Mesenchymal stem cell (in vitro differentiated cells and primary cell): ENCODE results near the gene PPP6R1.

Experiments
- DNase-seq: peaks from one replicate; pipeline ENCODE4 v3.0.0-alpha.2; 2013
- H2AFZ ChIP-seq: one replicate; pipeline ENCODE4 v1.6.1; 2013; ENCODE audit warnings: low read depth, mild to moderate bottlenecking, control low read depth, inconsistent platforms, low read length, moderate library complexity
- H2AK5ac ChIP-seq: 2 replicates; pipeline ENCODE4 v1.6.1; 2013; ENCODE audit warnings: low read length, moderate library complexity, mild to moderate bottlenecking, inconsistent platforms; ENCODE audit not compliant: severe bottlenecking
- H2BK120ac ChIP-seq: one replicate; pipeline ENCODE4 v1.6.1; 2013; ENCODE audit warnings: low read depth, mild to moderate bottlenecking, inconsistent platforms, low read length, moderate library complexity
- H2BK12ac ChIP-seq, 2 experiments: one replicate each; pipeline ENCODE4 v1.6.1; 2013; ENCODE audit warnings: inconsistent platforms in 2 of 2, low read length in 2 of 2, mild to moderate bottlenecking in 2 of 2, moderate library complexity in 2 of 2, control low read depth in 1 of 2
- H2BK15ac ChIP-seq: one replicate; pipeline ENCODE4 v1.6.1; 2013; ENCODE audit warnings: mild to moderate bottlenecking, low read depth, inconsistent platforms; ENCODE audit not compliant: poor library complexity, severe bottlenecking
- H2BK5ac ChIP-seq: 2 replicates; pipeline ENCODE4 v1.6.1; 2013; ENCODE audit warnings: low read depth, mild to moderate bottlenecking, low read length, control low read depth, inconsistent platforms; ENCODE audit not compliant: poor library complexity, severe bottlenecking
- H3K14ac ChIP-seq, 2 experiments: one replicate each; pipeline ENCODE4 v1.6.1; 2013; ENCODE audit warnings: inconsistent platforms in 2 of 2, low read length in 2 of 2, control low read depth in 1 of 2, mild to moderate bottlenecking in 1 of 2, moderate library complexity in 1 of 2
- H3K18ac ChIP-seq, 2 experiments: one replicate each; pipeline ENCODE4 v1.6.1; 2013; ENCODE audit warnings: inconsistent platforms in 2 of 2, low read length in 2 of 2, control low read depth in 1 of 2, low read depth in 1 of 2, mild to moderate bottlenecking in 1 of 2
- H3K23ac ChIP-seq, 2 experiments: one replicate each; pipeline ENCODE4 v1.6.1; 2013; ENCODE audit warnings: inconsistent platforms in 2 of 2, low read length in 2 of 2, mild to moderate bottlenecking in 2 of 2, moderate library complexity in 2 of 2, control low read depth in 1 of 2
- H3K27ac ChIP-seq: 2 replicates; pipeline ENCODE4 v1.5.1; 2013; ENCODE audit warnings: mild to moderate bottlenecking, moderate library complexity, low read length, control low read depth, inconsistent platforms; ENCODE audit not compliant: poor library complexity, severe bottlenecking
- H3K27me3 ChIP-seq, 2 experiments: 2 replicates each; pipeline versions ENCODE4 v1.6.1 to v1.7.0; 2013; ENCODE audit warnings: low read length in 2 of 2, mild to moderate bottlenecking in 2 of 2, moderate library complexity in 2 of 2, control low read depth in 1 of 2, inconsistent platforms in 1 of 2; ENCODE audit not compliant: control insufficient read depth in 1 of 2, insufficient read depth in 1 of 2
- H3K36me3 ChIP-seq, 2 experiments: 2 replicates each; pipeline versions ENCODE4 v1.6.1 to v1.7.0; 2013; ENCODE audit warnings: low read length in 2 of 2, control low read depth in 1 of 2, inconsistent platforms in 1 of 2, low read depth in 1 of 2, mild to moderate bottlenecking in 1 of 2; ENCODE audit not compliant: insufficient read depth in 2 of 2, control insufficient read depth in 1 of 2
- H3K4ac ChIP-seq, 2 experiments: one replicate each; pipeline ENCODE4 v1.6.1; 2013; ENCODE audit warnings: inconsistent platforms in 2 of 2, low read length in 2 of 2, mild to moderate bottlenecking in 2 of 2, moderate library complexity in 2 of 2, control low read depth in 1 of 2, low read depth in 1 of 2
- H3K4me1 ChIP-seq: 2 replicates; pipeline ENCODE4 v1.6.1; 2013; ENCODE audit warnings: low read depth, low read length, control low read depth; ENCODE audit not compliant: control insufficient read depth, insufficient read depth
- H3K4me2 ChIP-seq: 2 replicates; pipeline ENCODE4 v1.6.1; 2013; ENCODE audit warnings: low read length, mild to moderate bottlenecking, inconsistent platforms; ENCODE audit not compliant: poor library complexity, severe bottlenecking
- H3K4me3 ChIP-seq, 2 experiments: 2 replicates each; pipeline versions ENCODE4 v1.5.1 to v1.7.0; 2013; ENCODE audit warnings: low read length in 2 of 2, mild to moderate bottlenecking in 2 of 2, control low read depth in 1 of 2, low read depth in 1 of 2; ENCODE audit not compliant: insufficient read depth in 1 of 2
- H3K79me1 ChIP-seq: replicated peaks from 2 replicates; pipeline ENCODE4 v1.6.1; 2013; ENCODE audit warnings: mild to moderate bottlenecking, control low read depth, low read length, inconsistent platforms; ENCODE audit not compliant: poor library complexity, severe bottlenecking
- H3K9ac ChIP-seq: 2 replicates; pipeline ENCODE4 v1.7.0; 2013; ENCODE audit warnings: mild to moderate bottlenecking, low read length, moderate library complexity
- H3K9me3 ChIP-seq: 2 replicates; pipeline ENCODE4 v1.7.0; 2013; ENCODE audit warnings: mild to moderate bottlenecking, low read length; ENCODE audit not compliant: control insufficient read depth
- H4K8ac ChIP-seq: one replicate; pipeline ENCODE4 v1.6.1; 2013; ENCODE audit warnings: inconsistent platforms, mild to moderate bottlenecking, low read length, moderate library complexity
- H4K91ac ChIP-seq: one replicate; pipeline ENCODE4 v1.6.1; 2013; ENCODE audit warnings: mild to moderate bottlenecking, low read length, inconsistent platforms
- WGBS: methylation state at CpG from one replicate; pipeline ENCODE4 v1.1.7; 2013; ENCODE audit warnings: mixed read lengths; 5-methylcytosine and 5-hydroxymethylcytosine counted together

PPP6R1 gene

DNA sequence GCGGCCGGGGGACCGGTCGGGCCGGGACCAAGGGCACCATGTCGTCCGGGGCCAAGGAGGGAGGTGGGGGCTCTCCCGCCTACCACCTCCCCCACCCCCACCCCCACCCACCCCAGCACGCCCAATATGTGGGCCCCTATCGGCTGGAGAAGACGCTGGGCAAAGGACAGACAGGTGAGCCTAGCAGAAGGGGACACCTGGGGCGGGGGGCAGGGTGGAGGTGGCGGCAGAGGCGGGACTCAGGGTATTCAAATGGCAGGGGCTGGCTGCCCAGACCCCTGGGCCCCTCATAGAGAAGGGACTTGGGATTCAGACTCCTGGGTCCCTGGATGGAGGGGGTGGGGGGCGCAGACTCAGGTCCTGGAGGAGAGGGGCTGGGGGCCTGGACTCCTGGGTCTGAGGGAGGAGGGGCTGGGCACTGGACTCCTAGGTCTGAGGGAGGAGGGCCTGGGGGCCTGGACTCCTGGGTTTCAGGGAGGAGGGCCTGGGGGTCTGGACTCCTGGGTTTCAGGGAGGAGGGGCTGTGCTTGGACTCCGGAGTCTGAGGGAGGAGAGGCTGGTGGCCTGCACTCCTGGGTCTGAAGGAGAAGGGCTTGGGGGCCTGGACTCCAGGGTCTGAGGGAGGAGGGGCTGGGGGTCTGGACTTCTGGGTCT is 25.7 kb upstream of the PPP6R1 start:
- peaks cover 10% of the 10 kb centered on the region for H3K79me1 ChIP-seq
- no peak overlapping the region for H3K4ac ChIP-seq
- no peak overlapping the region for H2AFZ ChIP-seq
- H2BK120ac ChIP-seq = peak overlapping the region; percentile 84
- no peak overlapping the region for H2AK5ac ChIP-seq
- H3K4me2 ChIP-seq = peak overlapping the region; percentile 73
- no peak overlapping the region for H4K91ac ChIP-seq
- peaks cover 0 to 21% of the 10 kb centered on the region in 2 experiments for H3K36me3 ChIP-seq
- H2BK12ac ChIP-seq = no peak overlapping the region
- DNase-seq = no peak
- 25% methylated on average over 8 of the region's 16 CpGs for WGBS
- no peak overlapping the region for H3K27ac ChIP-seq
- H3K4me1 ChIP-seq = peaks cover 20% of the 10 kb centered on the region
- H3K9ac ChIP-seq = peak overlapping the region; percentile 48
- peak overlapping the region; percentile 53 for H4K8ac ChIP-seq
- peaks cover 0 to 5% of the 10 kb centered on the region in 2 experiments for H3K27me3 ChIP-seq
- no peak overlapping the region for H2BK5ac ChIP-seq
- no peaks in the 10 kb centered on the region for H3K9me3 ChIP-seq
- no peak overlapping the region for H3K23ac ChIP-seq
- H3K18ac ChIP-seq = peak overlapping the region in 1 of 2 experiments; percentile 49
- no peak overlapping the region for H3K14ac ChIP-seq
- H2BK15ac ChIP-seq = no peak overlapping the region
- peak overlapping the region; percentile 57 to 63 for H3K4me3 ChIP-seq

DNA sequence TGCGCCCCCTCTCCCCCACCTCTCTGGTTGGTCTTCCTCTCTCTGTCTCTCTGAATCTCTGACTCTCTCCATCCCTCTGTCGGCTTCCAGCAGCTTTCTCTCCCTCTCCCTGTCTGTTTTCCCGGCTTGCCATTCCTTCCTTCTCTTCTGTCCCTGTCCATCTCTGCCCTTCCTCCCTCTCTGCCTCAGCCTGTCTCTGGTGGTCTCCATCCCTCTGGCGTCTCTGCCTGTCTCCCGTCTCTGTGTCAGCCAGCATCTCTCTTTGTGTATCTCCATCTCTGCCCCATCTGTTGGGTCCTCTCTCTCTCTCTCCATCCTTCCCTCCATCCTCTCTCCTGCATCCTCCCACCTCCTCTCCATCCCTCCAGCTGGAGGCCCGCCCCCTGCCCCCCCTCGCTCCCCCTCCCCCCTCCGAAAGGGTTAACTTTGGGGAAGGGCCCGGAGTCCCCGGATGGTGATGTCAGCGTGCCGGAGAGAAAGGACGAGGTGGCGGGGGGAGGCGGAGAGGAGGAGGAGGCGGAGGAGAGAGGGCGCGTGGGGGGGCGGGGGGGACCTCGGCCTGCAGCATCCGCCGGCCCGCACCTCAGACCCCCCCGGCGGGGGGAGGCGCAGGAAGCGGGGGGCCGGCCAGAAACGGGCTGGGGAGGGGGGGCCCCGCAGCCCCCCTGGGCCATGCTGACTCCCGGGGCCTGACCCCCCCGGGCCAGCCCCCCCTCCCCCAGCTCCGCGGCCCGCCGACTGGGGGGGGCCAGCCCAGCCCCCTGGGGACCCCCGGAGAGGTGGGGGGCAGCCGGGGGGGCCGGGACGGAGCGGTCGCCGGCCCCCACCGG is 24.9 kb upstream of the PPP6R1 start, which contains the start of gene BRSK1:
TSS of gene BRSK1 (plus strand) at position 450 of the 830 bp plus-strand sequence. CDS start 446 bp downstream, outside the sequence.
- peak within 1 kb of the TSS in 1 of 2 experiments; percentile 49 for H3K18ac ChIP-seq
- H3K9ac ChIP-seq = peak within 1 kb of the TSS; percentile 51
- H3K36me3 ChIP-seq = peaks cover 0 to 17% of the 10 kb centered on the region in 2 experiments
- peak within 1 kb of the TSS; percentile 84 for H2BK120ac ChIP-seq
- no peak within 1 kb of the TSS for H3K14ac ChIP-seq
- H3K4me2 ChIP-seq = peak within 1 kb of the TSS; percentile 73
- H4K91ac ChIP-seq = peak within 1 kb of the TSS; percentile 41
- peaks cover 0 to 5% of the 10 kb centered on the region in 2 experiments for H3K27me3 ChIP-seq
- 56% methylated on average over 5 of the region's 44 CpGs for WGBS
- no peak within 1 kb of the TSS for H2AK5ac ChIP-seq
- DNase-seq = peak; percentile 77
- peak within 1 kb of the TSS; percentile 53 for H4K8ac ChIP-seq
- H3K4me3 ChIP-seq = peak within 1 kb of the TSS; percentile 57 to 63
- no peak within 1 kb of the TSS for H3K27ac ChIP-seq
- H3K23ac ChIP-seq = no peak within 1 kb of the TSS
- no peak within 1 kb of the TSS for H2BK12ac ChIP-seq
- peaks cover 26% of the 10 kb centered on the region for H3K4me1 ChIP-seq
- no peak within 1 kb of the TSS for H2BK5ac ChIP-seq
- H2AFZ ChIP-seq = peak within 1 kb of the TSS; percentile 8
- H2BK15ac ChIP-seq = no peak within 1 kb of the TSS
- peak within 1 kb of the TSS in 1 of 2 experiments; percentile 26 for H3K4ac ChIP-seq
- H3K9me3 ChIP-seq = no peaks in the 10 kb centered on the region
- H3K79me1 ChIP-seq = peaks cover 12% of the 10 kb centered on the region

DNA sequence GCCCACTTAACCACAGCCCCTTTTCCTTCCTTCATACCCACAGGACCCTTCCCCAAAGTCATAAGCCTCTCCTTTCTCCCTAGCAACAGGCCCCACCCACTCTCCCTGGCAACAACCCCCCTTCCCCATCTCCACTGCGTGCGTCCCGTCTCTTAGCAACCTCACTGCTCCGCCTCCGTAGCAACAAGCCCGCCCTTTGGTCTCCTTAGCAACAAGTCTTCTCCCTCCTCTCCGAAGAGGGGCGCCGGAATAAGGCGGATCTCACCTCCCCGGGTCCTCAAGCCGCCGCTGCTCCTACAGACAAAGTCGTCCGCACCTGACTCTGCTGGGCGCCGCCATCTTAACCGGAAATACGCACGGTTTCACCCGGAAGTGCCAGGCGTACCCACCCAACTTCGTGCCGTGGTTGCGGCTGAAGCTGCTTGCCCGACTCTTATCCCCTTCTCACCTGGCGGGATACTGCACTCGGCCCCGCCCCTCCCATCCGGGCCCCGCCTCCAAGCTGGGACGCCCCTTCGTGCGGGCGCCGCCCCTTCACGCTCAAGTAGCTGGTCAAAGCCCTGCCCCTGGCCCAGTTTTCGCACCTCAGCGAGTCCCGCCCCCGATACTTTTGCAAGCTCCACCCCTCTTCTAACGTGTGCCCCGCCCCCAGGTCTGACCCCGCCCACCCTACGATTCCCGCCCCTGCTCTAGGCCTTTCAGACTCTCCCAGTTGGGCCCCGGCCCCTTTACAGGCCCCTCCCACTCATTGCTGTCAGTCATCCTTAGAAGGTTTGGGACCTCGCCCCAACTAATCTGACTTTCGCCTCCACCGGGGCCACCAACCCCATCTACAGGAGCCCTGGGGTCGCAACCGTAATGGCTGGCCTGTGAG is 21.2 kb upstream of the PPP6R1 start, which contains the start of gene HSPBP1:
TSS of gene HSPBP1 (minus strand) at position 341 of the 874 bp plus-strand sequence. CDS start 502 bp downstream, outside the sequence.
- peak within 1 kb of the TSS; percentile 34 for H4K91ac ChIP-seq
- H3K27me3 ChIP-seq = peaks cover 0 to 5% of the 10 kb centered on the region in 2 experiments
- peak within 1 kb of the TSS in 1 of 2 experiments; percentile 33 for H2BK12ac ChIP-seq
- peak within 1 kb of the TSS; percentile 96 for H3K9ac ChIP-seq
- H2AK5ac ChIP-seq = no peak within 1 kb of the TSS
- DNase-seq = peak; percentile 96
- peaks cover 14 to 20% of the 10 kb centered on the region in 2 experiments for H3K36me3 ChIP-seq
- WGBS = 3% methylated on average over 52 of the region's 52 CpGs
- H3K9me3 ChIP-seq = no peaks in the 10 kb centered on the region
- peak within 1 kb of the TSS; percentile 42 to 67 for H3K4ac ChIP-seq
- H3K27ac ChIP-seq = peak within 1 kb of the TSS; percentile 58
- peak within 1 kb of the TSS; percentile 95 for H4K8ac ChIP-seq
- peaks cover 12% of the 10 kb centered on the region for H3K79me1 ChIP-seq
- no peak within 1 kb of the TSS for H3K23ac ChIP-seq
- peak within 1 kb of the TSS; percentile 30 for H2BK15ac ChIP-seq
- peak within 1 kb of the TSS; percentile 69 for H3K4me2 ChIP-seq
- peak within 1 kb of the TSS; percentile 68 for H3K18ac ChIP-seq
- H3K4me3 ChIP-seq = peak within 1 kb of the TSS; percentile 82 to 99
- H2BK5ac ChIP-seq = no peak within 1 kb of the TSS
- peak within 1 kb of the TSS; percentile 84 for H2AFZ ChIP-seq
- no peak within 1 kb of the TSS for H2BK120ac ChIP-seq
- H3K4me1 ChIP-seq = peaks cover 16% of the 10 kb centered on the region
- no peak within 1 kb of the TSS for H3K14ac ChIP-seq
